ENCODE measurements around the gene ARHGAP12. TPM values are rescaled to one million over a fixed set of nuclear protein-coding genes. Genes with fewer than 3 reads are reported as not detected.
A peak's percentile ranks its signal among the peaks of the same experiment; 100 is the strongest.

Gene ARHGAP12
- total RNA-seq, 2 experiments from 2014 or later = 40.3 to 41.1 TPM

DNA sequence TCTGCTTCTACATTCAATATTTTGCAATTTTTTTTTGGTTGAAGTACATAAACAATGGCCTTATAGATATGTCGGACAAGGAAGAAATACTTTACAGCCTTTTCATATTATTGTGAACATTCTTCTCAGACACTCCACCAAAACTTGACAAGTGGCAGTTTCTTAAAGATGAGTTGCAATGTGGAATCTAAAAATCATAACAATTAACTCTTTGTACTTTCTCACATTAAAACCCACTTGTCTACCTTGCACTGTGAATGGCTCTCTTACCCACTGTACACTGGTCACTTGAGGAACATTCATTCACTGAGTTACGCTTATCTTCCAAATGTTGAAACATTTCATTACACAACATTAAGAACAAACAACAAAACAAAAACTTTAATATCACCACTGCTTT, 44.2 kb downstream of the ARHGAP12 start:
- no peak overlapping the region for H3K4me3 ChIP-seq (ENCODE audit: low read length)
- Mint-ChIP-seq H3K4me1 (ENCODE audit: low read depth) (peaks cover 59% of the 10 kb centered on the region), H3K27me3 (no peaks in the 10 kb centered on the region), H3K9me3 (no peaks in the 10 kb centered on the region), H3K36me3 (ENCODE audit: low read depth) (peaks cover 25% of the 10 kb centered on the region), H3K27ac (no peak overlapping the region), H3K4me3 (no peak overlapping the region)
- POLR2A ChIA-PET = interaction anchor here (0.7 kb wide), 1 partner anchor 43 kb away, joined by 3 read pairs; no protein-coding TSS in a partner anchor
- DNase-seq = no peak
- no peaks in the 10 kb centered on the region for H3K9me3 ChIP-seq (ENCODE audit: control insufficient read depth in 1 of 2, insufficient read depth in 1 of 2, low read length in 2 of 2)
- intact Hi-C loops (cut with DNase I, micrococcal nuclease) = loop anchor here in 1 of 2 experiments (5.0 kb wide), 1 partner anchor 43 kb away; the partner anchor contains the start of gene ARHGAP12
- ATAC-seq (ENCODE audit: poor library complexity) = no peak
- no peaks in the 10 kb centered on the region for H3K36me3 ChIP-seq (ENCODE audit: insufficient read depth, low read length)
- CTCF ChIA-PET = no interaction called here
- TF ChIP-seq, protein P1, sequence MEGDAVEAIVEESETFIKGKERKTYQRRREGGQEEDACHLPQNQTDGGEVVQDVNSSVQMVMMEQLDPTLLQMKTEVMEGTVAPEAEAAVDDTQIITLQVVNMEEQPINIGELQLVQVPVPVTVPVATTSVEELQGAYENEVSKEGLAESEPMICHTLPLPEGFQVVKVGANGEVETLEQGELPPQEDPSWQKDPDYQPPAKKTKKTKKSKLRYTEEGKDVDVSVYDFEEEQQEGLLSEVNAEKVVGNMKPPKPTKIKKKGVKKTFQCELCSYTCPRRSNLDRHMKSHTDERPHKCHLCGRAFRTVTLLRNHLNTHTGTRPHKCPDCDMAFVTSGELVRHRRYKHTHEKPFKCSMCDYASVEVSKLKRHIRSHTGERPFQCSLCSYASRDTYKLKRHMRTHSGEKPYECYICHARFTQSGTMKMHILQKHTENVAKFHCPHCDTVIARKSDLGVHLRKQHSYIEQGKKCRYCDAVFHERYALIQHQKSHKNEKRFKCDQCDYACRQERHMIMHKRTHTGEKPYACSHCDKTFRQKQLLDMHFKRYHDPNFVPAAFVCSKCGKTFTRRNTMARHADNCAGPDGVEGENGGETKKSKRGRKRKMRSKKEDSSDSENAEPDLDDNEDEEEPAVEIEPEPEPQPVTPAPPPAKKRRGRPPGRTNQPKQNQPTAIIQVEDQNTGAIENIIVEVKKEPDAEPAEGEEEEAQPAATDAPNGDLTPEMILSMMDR (IDR thresholded peaks at IDR 0.05) = no peak
- H3K4me1 ChIP-seq (ENCODE audit: insufficient read depth, low read length) = no peaks in the 10 kb centered on the region
- H3K27ac ChIP-seq (ENCODE audit: low read depth in 1 of 2, low read length in 2 of 2) = no peak overlapping the region
- H3K27me3 ChIP-seq (ENCODE audit: control insufficient read depth in 1 of 2, insufficient read depth in 2 of 2, low read length in 2 of 2) = no peaks in the 10 kb centered on the region

DNA sequence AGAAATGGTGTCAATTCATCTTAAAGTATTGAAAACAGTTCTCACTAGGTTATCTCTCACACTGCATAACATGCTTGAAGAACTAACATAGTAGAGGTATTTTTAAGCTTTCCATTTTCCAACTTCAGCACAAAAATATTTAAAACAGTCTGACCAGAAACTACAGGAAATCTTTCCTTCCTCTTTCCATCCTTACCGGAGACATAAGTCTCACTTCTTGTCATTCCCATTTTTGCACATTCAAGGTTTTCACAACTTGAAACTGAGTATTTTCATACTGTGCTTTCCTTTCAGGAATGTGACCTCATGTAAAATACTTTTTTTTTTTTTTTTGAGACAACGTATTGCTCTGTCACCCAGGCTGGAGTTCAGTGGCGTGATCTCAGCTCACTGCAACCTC, 45.2 kb downstream of the ARHGAP12 start:
- intact Hi-C loops (cut with DNase I, micrococcal nuclease) = loop anchor here in 1 of 2 experiments (5.0 kb wide), 1 partner anchor 44 kb away; the partner anchor contains the start of gene ARHGAP12
- Histone ChIP-seq H3K4me3 (ENCODE audit: low read length) (no peak overlapping the region), H3K36me3 (ENCODE audit: insufficient read depth, low read length) (no peaks in the 10 kb centered on the region), H3K4me1 (ENCODE audit: insufficient read depth, low read length) (no peaks in the 10 kb centered on the region), H3K27ac (ENCODE audit: low read depth in 1 of 2, low read length in 2 of 2) (no peak overlapping the region), H3K9me3 (ENCODE audit: control insufficient read depth in 1 of 2, insufficient read depth in 1 of 2, low read length in 2 of 2) (no peaks in the 10 kb centered on the region), H3K27me3 (ENCODE audit: control insufficient read depth in 1 of 2, insufficient read depth in 2 of 2, low read length in 2 of 2) (no peaks in the 10 kb centered on the region)
- Mint-ChIP-seq H3K4me3 (no peak overlapping the region), H3K27me3 (no peaks in the 10 kb centered on the region), H3K9me3 (no peaks in the 10 kb centered on the region), H3K4me1 (ENCODE audit: low read depth) (peaks cover 62% of the 10 kb centered on the region), H3K27ac (no peak overlapping the region), H3K36me3 (ENCODE audit: low read depth) (peaks cover 28% of the 10 kb centered on the region)
- ATAC-seq (ENCODE audit: poor library complexity) (no peak), DNase-seq (no peak)
- TF ChIP-seq, protein P1 (IDR thresholded peaks at IDR 0.05) = no peak
- CTCF ChIA-PET = no interaction called here
- POLR2A ChIA-PET = interaction anchor here (0.6 to 0.7 kb wide), 2 partner anchors 44 to 659 kb away, joined by 3 read pairs; no protein-coding TSS in a partner anchor

DNA sequence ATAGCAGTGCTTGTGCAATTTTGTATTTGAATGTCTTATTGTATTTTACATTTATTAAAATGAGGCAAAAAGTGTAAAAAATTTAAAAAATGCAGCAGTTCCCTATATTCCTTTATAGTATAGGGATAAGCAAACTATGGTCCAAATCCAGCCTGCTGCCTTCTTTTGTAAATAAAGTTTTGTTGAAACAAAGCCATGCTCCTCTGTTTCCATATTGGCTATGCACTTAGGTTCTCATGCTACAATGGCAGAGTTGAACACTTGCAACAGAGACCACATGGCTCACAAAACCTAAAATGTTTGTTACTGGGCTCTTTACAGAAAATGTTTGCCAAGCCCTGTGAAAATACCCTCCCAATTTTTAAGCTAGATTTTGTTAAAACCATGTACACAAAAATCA, 50.1 kb downstream of the ARHGAP12 start:
- TF ChIP-seq, protein P1 (IDR thresholded peaks at IDR 0.05) = no peak
- Histone ChIP-seq H3K4me3 (ENCODE audit: low read length) (no peak overlapping the region), H3K27ac (ENCODE audit: low read depth in 1 of 2, low read length in 2 of 2) (no peak overlapping the region), H3K9me3 (ENCODE audit: control insufficient read depth in 1 of 2, insufficient read depth in 1 of 2, low read length in 2 of 2) (no peaks in the 10 kb centered on the region), H3K27me3 (ENCODE audit: control insufficient read depth in 1 of 2, insufficient read depth in 2 of 2, low read length in 2 of 2) (no peaks in the 10 kb centered on the region), H3K4me1 (ENCODE audit: insufficient read depth, low read length) (no peaks in the 10 kb centered on the region), H3K36me3 (ENCODE audit: insufficient read depth, low read length) (no peaks in the 10 kb centered on the region)
- intact Hi-C loops (cut with DNase I, micrococcal nuclease) = no loop called here
- CTCF ChIA-PET = interaction anchor here (0.5 kb wide), 1 partner anchor 590 kb away, joined by 4 read pairs; no protein-coding TSS in a partner anchor
- Mint-ChIP-seq H3K27ac (peak overlapping the region; percentile 49), H3K4me3 (no peak overlapping the region), H3K9me3 (no peaks in the 10 kb centered on the region), H3K27me3 (no peaks in the 10 kb centered on the region), H3K36me3 (ENCODE audit: low read depth) (peaks cover 8% of the 10 kb centered on the region), H3K4me1 (ENCODE audit: low read depth) (peaks cover 59% of the 10 kb centered on the region)
- ATAC-seq (ENCODE audit: poor library complexity) (no peak), DNase-seq (no peak)
- POLR2A ChIA-PET = interaction anchor here (1.2 to 1.5 kb wide), 2 partner anchors 35 to 49 kb away, joined by 3 read pairs; no protein-coding TSS in a partner anchor
